B cell (primary cell): ENCODE results near the gene MRPS2.

Source experiments
- CTCF ChIP-seq: fragments of 200-600 bp; IDR thresholded peaks from one replicate; pipeline ENCODE4 v1.8.0; 2022; ENCODE audit warnings: antibody characterized with exemption, mild to moderate bottlenecking
- EZH2 ChIP-seq: IDR thresholded peaks from 2 replicates; pipeline ENCODE4 v1.6.1; 2012; ENCODE audit warnings: borderline replicate concordance, low read depth, mild to moderate bottlenecking, moderate library complexity, low read length; ENCODE audit not compliant: insufficient read depth, poor library complexity, severe bottlenecking

- TF ChIP-seq CTCF (no peak), EZH2 (no peak)
These were observed 19.6 kb upstream of the MRPS2 start for GRCh38 chr9:135480940-135481310.
